Stimulated activated CD8-positive, alpha-beta memory T cell treated with anti-CD3 and anti-CD28 coated beads, Interleukin-12 subunit alpha, Interleukin-12 subunit beta, amount 100 ng/mL, for 1 hour (primary cell): ENCODE results near the gene NAA80.
"Not testable (repeated sequence)": the region's sequence is repeated elsewhere in the genome, so short reads cannot be mapped to it uniquely, and the experiment has no call there.

Source experiments
- DNase-seq: peaks from one replicate; pipeline ENCODE4 v3.0.0-alpha.2; 2020; ENCODE audit warnings: low read depth

NAA80 gene

GRCh38 chr3:50290161-50290641 lies 9.0 kb downstream of the NAA80 start:
- DNase-seq, result no peak

DNA sequence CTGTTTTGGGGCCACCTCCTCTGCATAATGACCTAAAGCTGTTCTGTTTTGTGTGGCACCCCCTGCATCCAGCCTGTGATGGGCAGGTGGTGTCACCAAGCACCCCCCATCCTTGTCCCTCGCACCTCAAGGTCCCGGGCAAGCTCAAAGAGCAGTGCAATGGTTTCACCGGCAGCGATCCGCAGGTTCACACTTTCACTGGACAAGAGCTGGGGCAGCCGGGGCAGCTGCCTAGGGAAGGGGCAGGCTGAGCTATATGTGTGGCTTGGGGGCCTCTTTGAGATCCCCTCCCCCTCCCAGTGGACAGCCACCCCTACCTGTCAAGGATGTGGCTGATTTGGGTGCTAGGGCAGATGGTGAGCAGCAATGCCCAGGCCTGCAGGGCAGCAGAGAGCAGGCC lies 10.1 kb downstream of the NAA80 start:
- DNase-seq, result no peak

DNA sequence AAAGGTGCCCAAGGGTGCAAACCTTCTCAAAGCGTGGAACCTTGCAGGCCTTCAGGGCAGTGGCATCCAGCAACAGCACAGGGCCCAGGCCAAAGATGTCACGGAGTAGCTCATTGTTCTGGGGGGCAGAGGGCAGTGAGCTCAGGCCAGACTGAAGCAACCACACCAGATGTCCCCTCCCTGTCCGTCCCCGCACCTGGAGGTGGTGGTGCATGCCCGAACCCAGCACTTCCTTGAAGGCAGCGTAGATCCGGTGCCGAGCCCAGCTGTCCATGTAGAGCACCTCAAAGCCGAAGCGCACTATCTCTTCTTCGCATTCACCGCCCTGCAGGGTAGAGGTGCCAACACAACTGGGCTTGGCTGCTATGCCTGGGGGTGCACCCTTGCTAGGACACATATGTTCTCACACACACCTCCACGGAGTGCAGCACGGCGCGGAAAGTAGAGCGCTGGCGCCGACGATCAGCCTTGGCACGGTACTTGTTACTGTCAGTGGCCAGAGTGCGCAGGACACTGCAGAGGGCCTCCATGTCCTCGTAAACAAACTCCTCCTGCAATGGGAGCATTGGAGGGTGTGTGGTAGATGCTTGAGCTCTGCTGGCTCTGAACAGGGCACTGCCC lies 10.7 kb downstream of the NAA80 start:
- no peak for DNase-seq

- DNase-seq, result no peak
These were observed 11.9 kb downstream of the NAA80 start for GRCh38 chr3:50287262-50287661.

- no peak for DNase-seq
These were observed 12.6 kb downstream of the NAA80 start for GRCh38 chr3:50286322-50287227.

DNA sequence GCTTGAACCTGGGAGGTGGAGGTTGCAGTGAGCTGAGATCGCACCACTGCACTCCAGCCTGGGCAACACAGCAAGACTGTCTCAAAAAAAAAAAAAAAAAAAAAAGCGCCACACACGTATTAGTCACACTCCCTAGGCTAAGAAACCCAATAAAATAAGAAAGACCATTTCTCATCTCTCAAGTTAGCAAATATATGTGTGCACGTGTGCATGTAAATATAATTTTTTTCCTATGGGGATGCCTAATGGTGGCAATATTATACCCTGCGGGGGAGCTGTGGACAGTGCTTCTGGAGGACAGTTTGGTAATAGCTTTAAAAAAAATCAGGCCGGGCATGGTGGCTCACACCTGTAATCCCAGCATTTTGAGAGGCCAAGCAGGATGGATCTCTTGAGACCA lies 15.1 kb downstream of the NAA80 start:
- DNase-seq, result not testable (repeated sequence)

DNA sequence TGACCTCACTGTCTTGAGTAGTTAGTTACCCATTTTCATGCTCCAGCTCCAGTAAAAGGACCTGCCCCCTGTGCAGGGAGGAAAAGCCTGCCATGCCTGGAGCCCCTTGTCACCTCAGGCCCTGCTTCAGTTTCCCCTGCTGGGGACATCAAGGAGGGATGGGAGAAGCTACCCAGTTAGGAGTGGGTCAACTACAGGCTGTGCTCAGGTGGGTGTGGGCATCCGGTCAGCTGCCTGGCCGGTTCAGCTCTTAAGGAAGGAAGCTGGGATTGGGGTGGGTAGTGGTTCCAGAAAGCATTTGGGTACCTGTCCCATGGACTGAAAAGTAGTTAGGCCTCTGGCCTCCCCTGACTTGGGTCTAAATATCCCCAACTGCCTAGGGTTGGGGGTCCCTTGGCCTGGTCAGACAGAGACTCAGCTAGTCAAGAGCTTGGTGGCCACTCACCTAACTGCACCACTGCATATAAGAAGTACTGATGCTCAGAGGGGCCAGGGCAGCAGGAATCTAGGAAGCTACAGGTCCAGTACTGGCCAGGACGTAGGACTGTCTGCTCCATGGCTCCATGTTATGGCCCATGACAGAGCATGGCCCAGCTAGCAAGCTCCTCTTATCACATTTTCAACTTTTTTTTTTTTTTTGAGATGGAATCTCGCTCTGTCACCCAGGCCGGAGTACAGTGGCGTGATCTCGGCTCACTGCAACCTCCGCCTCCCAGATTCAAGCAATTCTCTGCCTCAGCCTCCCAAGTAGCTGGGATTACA lies 19.8 kb downstream of the NAA80 start:
- DNase-seq, result no peak

GRCh38 chr3:50278880-50279224 lies 20.4 kb downstream of the NAA80 start, which contains the start of gene LSMEM2:
Gene LSMEM2 (plus strand): TSS chr3:50279087. CDS start chr3:50279114, 27 bp downstream.
- no peak for DNase-seq

- DNase-seq, result no peak
These were observed 20.9 kb downstream of the NAA80 start for GRCh38 chr3:50278123-50278879.

DNA sequence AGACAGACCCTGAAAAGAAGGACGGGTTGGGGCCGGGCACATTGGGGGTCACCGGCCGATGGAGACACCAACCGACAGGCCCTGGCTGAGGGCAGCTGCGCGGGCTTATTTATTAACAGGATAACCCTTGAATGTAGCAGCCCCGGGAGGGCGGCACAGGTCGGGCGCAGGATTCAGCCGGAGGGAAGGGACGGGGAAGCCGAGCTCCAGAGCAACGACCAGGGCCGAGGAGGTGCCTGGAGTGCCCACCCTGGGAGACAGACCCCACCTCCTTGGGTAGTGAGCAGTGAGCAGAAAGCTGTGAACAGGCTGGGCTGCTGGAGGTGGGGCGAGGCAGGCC lies 22.5 kb downstream of the NAA80 start:
- no peak for DNase-seq

DNA sequence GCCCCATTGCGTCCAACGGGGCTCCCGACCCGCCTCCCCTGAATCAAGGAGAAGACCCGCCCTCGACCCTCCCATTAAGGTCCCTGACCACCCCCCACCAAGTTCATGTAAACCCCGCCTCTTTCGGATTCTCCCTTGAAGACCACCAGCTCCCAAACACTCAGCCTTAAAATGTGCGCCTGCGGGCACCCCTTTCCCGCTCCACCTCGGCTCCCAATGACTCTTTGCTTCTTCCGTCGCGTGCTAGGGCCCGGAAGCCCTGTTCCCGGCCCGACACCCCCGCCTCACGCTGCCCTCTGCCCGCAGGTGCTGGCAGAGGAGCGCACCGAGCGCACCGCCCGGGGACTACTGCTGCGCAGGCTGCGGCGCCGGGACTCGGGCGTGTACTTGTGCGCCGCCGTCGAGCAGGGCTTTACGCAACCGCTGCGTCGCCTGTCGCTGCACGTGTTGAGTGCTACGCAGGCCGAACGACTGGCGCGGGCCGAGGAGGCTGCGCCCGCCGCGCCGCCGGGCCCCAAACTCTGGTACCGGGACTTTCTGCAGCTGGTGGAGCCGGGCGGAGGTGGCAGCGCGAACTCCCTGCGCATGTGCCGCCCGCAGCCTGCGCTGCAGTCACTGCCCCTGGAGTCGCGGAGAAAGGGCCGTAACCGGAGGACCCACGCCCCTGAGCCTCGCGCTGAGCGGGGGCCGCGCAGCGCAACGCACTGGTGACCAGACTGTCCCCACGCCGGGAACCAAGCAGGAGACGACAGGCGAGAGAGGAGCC lies 23.0 kb downstream of the NAA80 start:
- no peak for DNase-seq

DNA sequence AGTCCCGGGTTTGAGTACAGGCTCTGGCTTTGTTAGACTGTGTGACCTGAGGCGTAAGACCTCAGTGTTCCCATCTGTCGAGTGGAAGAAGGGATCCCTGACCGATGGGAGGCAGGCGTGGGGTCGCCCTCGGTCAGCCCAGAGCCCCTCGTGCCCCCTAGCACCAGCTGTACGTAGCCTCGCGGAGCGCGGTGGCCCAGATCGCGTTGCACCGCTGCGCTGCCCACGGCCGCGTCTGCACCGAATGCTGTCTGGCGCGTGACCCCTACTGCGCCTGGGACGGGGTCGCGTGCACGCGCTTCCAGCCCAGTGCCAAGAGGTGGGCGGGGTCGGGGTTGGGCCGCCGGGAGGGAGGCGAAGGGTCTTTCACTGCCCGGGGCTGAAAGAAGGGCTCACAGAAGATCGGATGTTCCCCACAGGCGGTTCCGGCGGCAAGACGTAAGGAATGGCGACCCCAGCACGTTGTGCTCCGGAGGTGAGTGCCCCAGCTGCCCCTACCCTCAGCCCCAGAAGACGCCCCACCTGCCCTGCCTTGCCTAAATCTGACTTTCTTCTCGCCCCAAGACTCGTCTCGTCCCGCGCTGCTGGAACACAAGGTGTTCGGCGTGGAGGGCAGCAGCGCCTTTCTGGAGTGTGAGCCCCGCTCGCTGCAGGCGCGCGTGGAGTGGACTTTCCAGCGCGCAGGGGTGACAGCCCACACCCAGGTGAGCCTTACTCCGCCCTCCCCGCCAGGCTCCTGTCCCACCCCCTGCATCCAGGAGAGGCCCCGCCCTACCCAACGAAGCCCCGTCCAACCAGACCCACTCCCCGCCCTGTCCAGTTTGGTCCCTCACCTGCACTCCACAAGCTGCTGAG lies 23.8 kb downstream of the NAA80 start:
- no peak for DNase-seq

DNA sequence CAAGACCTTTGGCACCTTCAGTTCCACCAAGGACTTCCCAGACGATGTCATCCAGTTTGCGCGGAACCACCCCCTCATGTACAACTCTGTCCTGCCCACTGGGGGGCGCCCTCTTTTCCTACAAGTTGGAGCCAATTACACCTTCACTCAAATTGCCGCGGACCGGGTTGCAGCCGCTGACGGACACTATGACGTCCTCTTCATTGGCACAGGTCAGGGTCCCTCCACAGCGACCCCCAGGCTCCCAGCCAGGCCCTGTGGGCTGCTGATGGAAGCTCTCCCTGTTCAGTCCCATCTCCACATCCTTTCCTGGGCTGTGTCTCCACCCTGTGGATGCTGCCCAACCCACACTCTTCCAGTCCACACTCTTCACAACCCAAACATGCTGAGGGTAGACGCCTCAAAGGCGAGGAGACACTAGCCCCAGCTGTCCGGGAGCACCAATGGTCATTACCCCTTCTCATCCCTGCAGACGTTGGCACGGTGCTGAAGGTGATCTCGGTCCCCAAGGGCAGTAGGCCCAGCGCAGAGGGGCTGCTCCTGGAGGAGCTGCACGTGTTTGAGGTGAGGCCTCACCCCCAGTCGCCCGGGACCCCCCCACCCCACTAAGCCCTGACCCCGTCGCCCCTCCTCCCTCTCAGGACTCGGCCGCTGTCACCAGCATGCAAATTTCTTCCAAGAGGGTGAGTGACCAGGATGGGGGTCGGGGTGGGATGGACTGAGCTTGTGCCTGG lies 24.7 kb downstream of the NAA80 start:
- DNase-seq, result peak; percentile 59

DNA sequence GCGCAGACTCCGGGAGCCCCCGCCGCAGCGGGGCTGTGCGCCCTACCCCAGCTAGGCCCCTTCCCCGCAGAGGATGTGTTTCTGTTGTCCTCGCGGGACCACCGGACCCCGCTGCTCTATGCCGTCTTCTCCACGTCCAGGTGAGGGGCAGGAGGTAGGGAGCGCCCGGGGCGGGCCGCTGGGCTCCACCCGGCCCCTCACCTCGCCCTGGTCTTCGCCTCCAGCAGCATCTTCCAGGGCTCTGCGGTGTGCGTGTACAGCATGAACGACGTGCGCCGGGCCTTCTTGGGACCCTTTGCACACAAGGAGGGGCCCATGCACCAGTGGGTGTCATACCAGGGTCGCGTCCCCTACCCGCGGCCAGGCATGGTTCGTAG lies 25.5 kb downstream of the NAA80 start:
- DNase-seq, result no peak

GRCh38 chr3:50272911-50273688 lies 26.1 kb downstream of the NAA80 start:
- DNase-seq, result peak; percentile 81

DNA sequence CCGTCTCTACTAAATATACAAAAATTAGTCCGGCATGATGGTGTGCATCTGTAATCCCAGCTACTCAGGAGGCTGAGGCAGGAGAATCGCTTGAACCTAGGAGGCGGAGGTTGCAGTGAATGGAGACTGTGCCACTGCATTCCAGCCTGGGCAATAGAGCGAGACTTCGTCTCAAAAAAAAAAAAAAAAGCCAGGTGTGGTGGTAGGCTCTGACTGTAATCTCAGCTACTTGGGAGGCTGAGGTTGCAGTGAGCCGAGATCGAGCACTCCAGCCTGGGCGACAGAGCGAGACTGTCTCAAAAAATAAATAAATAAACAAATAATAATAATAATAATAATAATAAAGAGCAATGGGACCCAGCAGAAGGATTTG lies 26.7 kb downstream of the NAA80 start:
- DNase-seq, result not testable (repeated sequence)

- no peak for DNase-seq
These were observed 27.8 kb downstream of the NAA80 start for GRCh38 chr3:50271314-50271936.
